ENCODE measurements around the gene MYO6.

The MYO6 gene

DNA sequence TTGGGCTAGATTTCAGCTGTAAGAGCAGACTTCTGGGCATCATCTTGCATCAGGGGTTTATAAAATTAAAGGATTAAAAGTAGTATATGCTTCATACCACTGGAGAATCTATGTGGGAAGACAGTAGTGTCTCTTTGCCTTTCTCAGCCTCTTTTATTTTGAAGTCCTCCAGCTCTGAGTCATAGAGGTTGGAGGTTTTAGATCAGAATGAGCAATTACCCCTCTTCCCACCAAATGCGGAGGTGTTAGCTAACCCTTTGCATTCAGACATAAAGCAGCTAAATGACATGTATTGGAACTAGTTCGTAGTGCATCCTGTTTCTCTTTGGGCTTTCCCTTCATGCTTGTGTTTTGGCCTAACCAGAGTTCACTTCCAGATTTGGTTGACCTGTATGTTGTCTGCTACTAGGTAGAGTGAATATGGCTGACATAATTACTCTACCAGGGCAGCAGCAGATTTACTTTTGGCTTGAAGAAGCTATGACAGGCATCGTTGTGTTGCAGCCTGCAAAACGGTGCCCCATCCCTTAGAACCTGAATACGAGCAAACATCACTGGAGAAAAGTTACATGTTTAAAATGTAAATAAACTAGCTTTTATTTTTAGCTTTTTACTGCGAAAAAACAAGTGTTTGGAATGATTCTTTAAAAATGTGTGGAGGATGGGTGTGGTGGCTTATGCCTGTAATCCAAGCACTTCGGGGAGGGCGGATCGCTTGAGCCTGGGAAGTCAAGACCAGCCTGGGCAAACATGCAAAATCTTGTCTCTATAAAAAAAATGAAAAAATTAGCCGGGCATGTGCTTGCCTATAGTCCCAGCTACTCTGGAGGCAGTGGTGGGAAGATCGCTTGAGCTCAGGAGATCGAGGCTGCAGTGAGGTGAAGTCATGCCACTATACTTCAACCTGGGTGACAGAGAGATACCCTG is 82.2 kb downstream of the MYO6 start:
- no peaks in the 10 kb centered on the region for H3K79me1 ChIP-seq (ENCODE audit: low read depth, low read length)
- H3K36me3 ChIP-seq (replicated peaks in 1 of 2; ENCODE audit: control insufficient read depth in 2 of 2, insufficient read depth in 2 of 2, low read length in 2 of 2) = peaks cover 1 to 27% of the 10 kb centered on the region in 2 donors
- no peak overlapping the region for H4K8ac ChIP-seq (ENCODE audit: low read depth, low read length)

GRCh38 chr6:75834447-75834846 is 85.4 kb downstream of the MYO6 start:
- Histone ChIP-seq H2BK15ac (ENCODE audit: low read length) (no peak overlapping the region), H2BK5ac (ENCODE audit: low read length) (no peak overlapping the region), H2AFZ (ENCODE audit: low read length) (no peak overlapping the region), H4K91ac (ENCODE audit: low read depth, low read length, poor library complexity) (no peak overlapping the region), H3K23ac (ENCODE audit: low read depth, low read length, poor library complexity) (no peak overlapping the region), H3K4me3 (ENCODE audit: low read length in 2 of 2) (no peak overlapping the region), H3K9ac (ENCODE audit: low read depth, low read length, poor library complexity) (no peak overlapping the region), H3K18ac (ENCODE audit: low read length) (no peak overlapping the region), H2AK5ac (ENCODE audit: low read depth, low read length) (no peak overlapping the region), H3K27me3 (ENCODE audit: control insufficient read depth in 3 of 3, insufficient read depth in 3 of 3, low read depth in 1 of 3, low read length in 3 of 3) (no peaks in the 10 kb centered on the region), H3K4me1 (ENCODE audit: control insufficient read depth in 2 of 2, insufficient read depth in 1 of 2, low read depth in 1 of 2, low read length in 2 of 2) (peaks cover 0 to 3% of the 10 kb centered on the region in 2 donors), H3K36me3 (replicated peaks in 1 of 2; ENCODE audit: control insufficient read depth in 2 of 2, insufficient read depth in 2 of 2, low read length in 2 of 2) (peaks cover 1 to 30% of the 10 kb centered on the region in 2 donors), H3K9me3 (replicated peaks in 1 of 2; ENCODE audit: control insufficient read depth in 2 of 2, insufficient read depth in 1 of 2, low read depth in 1 of 2, low read length in 2 of 2) (no peaks in the 10 kb centered on the region), H3K14ac (ENCODE audit: low read length) (no peak overlapping the region), H3K27ac (replicated peaks; ENCODE audit: low read length) (no peak overlapping the region), H3K4me2 (ENCODE audit: insufficient read depth, low read length, poor library complexity, severe bottlenecking) (no peak overlapping the region), H2BK120ac (ENCODE audit: low read depth, low read length) (no peak overlapping the region), H2BK12ac (ENCODE audit: low read length) (no peak overlapping the region), H3K4ac (ENCODE audit: low read length) (no peak overlapping the region), H3K79me1 (ENCODE audit: low read depth, low read length) (no peaks in the 10 kb centered on the region), H4K8ac (ENCODE audit: low read depth, low read length) (no peak overlapping the region)
- no peak for DNase-seq (ENCODE audit: low spot score)

More for the DNA sequence above, 82.2 kb downstream of the MYO6 start:
- H3K23ac ChIP-seq (ENCODE audit: low read depth, low read length, poor library complexity) = no peak overlapping the region
- no peak overlapping the region for H3K4me3 ChIP-seq (ENCODE audit: low read length in 2 of 2)
- H2BK120ac ChIP-seq (ENCODE audit: low read depth, low read length) = no peak overlapping the region
- WGBS, 2 donors (ENCODE audit: extremely low coverage in 2 of 2, insufficient read length in 2 of 2, insufficient replicate concordance in 1 of 2) = no CpG with 5 or more reads among the region's 12 CpGs
- H2BK5ac ChIP-seq (ENCODE audit: low read length) = no peak overlapping the region
- H4K91ac ChIP-seq (ENCODE audit: low read depth, low read length, poor library complexity) = no peak overlapping the region
- H3K4ac ChIP-seq (ENCODE audit: low read length) = no peak overlapping the region
- no peaks in the 10 kb centered on the region for H3K9me3 ChIP-seq (replicated peaks in 1 of 2; ENCODE audit: control insufficient read depth in 2 of 2, insufficient read depth in 1 of 2, low read depth in 1 of 2, low read length in 2 of 2)
- no peak overlapping the region for H3K9ac ChIP-seq (ENCODE audit: low read depth, low read length, poor library complexity)
- H2BK12ac ChIP-seq (ENCODE audit: low read length) = no peak overlapping the region
- H2AK5ac ChIP-seq (ENCODE audit: low read depth, low read length) = no peak overlapping the region
- no peak overlapping the region for H3K14ac ChIP-seq (ENCODE audit: low read length)
- H3K27ac ChIP-seq (replicated peaks; ENCODE audit: low read length) = no peak overlapping the region
- H2AFZ ChIP-seq (ENCODE audit: low read length) = no peak overlapping the region
- no peak overlapping the region for H2BK15ac ChIP-seq (ENCODE audit: low read length)
- no peak for DNase-seq (ENCODE audit: low spot score)
- peaks cover 0 to 3% of the 10 kb centered on the region in 2 donors for H3K4me1 ChIP-seq (ENCODE audit: control insufficient read depth in 2 of 2, insufficient read depth in 1 of 2, low read depth in 1 of 2, low read length in 2 of 2)
- H3K18ac ChIP-seq (ENCODE audit: low read length) = no peak overlapping the region
- no peak overlapping the region for H3K4me2 ChIP-seq (ENCODE audit: insufficient read depth, low read length, poor library complexity, severe bottlenecking)
- H3K27me3 ChIP-seq (ENCODE audit: control insufficient read depth in 3 of 3, insufficient read depth in 3 of 3, low read depth in 1 of 3, low read length in 3 of 3) = no peaks in the 10 kb centered on the region

DNA sequence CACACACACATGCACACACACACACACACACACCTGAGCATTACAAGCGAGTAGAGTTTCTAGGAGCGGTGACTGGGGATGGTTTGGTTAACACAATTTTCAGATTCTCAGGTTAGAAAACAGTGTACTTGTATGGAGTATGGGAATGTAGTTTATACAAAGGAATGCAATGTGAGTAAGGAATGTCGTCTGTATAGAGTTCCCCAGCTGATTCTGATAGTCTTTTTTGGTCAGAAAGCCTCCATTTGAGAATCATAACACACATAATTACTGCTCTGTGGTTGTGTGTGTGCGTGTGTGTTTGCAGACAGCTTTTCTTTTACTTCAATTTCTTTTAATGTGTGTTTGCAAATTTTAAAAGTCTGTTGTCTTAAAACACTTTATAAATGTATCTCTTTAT is 93.2 kb downstream of the MYO6 start:
- H3K9me3 ChIP-seq (replicated peaks in 1 of 2; ENCODE audit: control insufficient read depth in 2 of 2, insufficient read depth in 1 of 2, low read depth in 1 of 2, low read length in 2 of 2) = no peaks in the 10 kb centered on the region
- no peak overlapping the region for H3K23ac ChIP-seq (ENCODE audit: low read depth, low read length, poor library complexity)
- H3K27me3 ChIP-seq (ENCODE audit: control insufficient read depth in 3 of 3, insufficient read depth in 3 of 3, low read depth in 1 of 3, low read length in 3 of 3) = no peaks in the 10 kb centered on the region
- no peak overlapping the region for H3K9ac ChIP-seq (ENCODE audit: low read depth, low read length, poor library complexity)
- H3K79me1 ChIP-seq (ENCODE audit: low read depth, low read length) = no peaks in the 10 kb centered on the region
- H2BK5ac ChIP-seq (ENCODE audit: low read length) = no peak overlapping the region
- H3K27ac ChIP-seq (replicated peaks; ENCODE audit: low read length) = no peak overlapping the region
- peaks cover 0 to 2% of the 10 kb centered on the region in 2 donors for H3K4me1 ChIP-seq (ENCODE audit: control insufficient read depth in 2 of 2, insufficient read depth in 1 of 2, low read depth in 1 of 2, low read length in 2 of 2)
- H2BK12ac ChIP-seq (ENCODE audit: low read length) = no peak overlapping the region
- no peak for DNase-seq (ENCODE audit: low spot score)
- H2BK120ac ChIP-seq (ENCODE audit: low read depth, low read length) = no peak overlapping the region
- no peak overlapping the region for H2BK15ac ChIP-seq (ENCODE audit: low read length)
- no peak overlapping the region for H3K4me3 ChIP-seq (ENCODE audit: low read length in 2 of 2)
- no peak overlapping the region for H3K4me2 ChIP-seq (ENCODE audit: insufficient read depth, low read length, poor library complexity, severe bottlenecking)
- H3K18ac ChIP-seq (ENCODE audit: low read length) = no peak overlapping the region
- H2AFZ ChIP-seq (ENCODE audit: low read length) = no peak overlapping the region
- H4K8ac ChIP-seq (ENCODE audit: low read depth, low read length) = no peak overlapping the region
- H3K4ac ChIP-seq (ENCODE audit: low read length) = no peak overlapping the region
- H4K91ac ChIP-seq (ENCODE audit: low read depth, low read length, poor library complexity) = no peak overlapping the region
- no peak overlapping the region for H2AK5ac ChIP-seq (ENCODE audit: low read depth, low read length)
- no CpG with 5 or more reads among the region's 4 CpGs for WGBS, 2 donors (ENCODE audit: extremely low coverage in 2 of 2, insufficient read length in 2 of 2, insufficient replicate concordance in 1 of 2)
- H3K14ac ChIP-seq (ENCODE audit: low read length) = no peak overlapping the region
- H3K36me3 ChIP-seq (replicated peaks in 1 of 2; ENCODE audit: control insufficient read depth in 2 of 2, insufficient read depth in 2 of 2, low read length in 2 of 2) = peaks cover 0 to 14% of the 10 kb centered on the region in 2 donors

GRCh38 chr6:75842732-75843131 is 93.7 kb downstream of the MYO6 start:
- Histone ChIP-seq H3K4me2 (ENCODE audit: insufficient read depth, low read length, poor library complexity, severe bottlenecking) (no peak overlapping the region), H3K4me1 (ENCODE audit: control insufficient read depth in 2 of 2, insufficient read depth in 1 of 2, low read depth in 1 of 2, low read length in 2 of 2) (peaks cover 0 to 2% of the 10 kb centered on the region in 2 donors), H2AFZ (ENCODE audit: low read length) (no peak overlapping the region), H2BK15ac (ENCODE audit: low read length) (no peak overlapping the region), H3K14ac (ENCODE audit: low read length) (no peak overlapping the region), H4K8ac (ENCODE audit: low read depth, low read length) (no peak overlapping the region), H3K4me3 (ENCODE audit: low read length in 2 of 2) (no peak overlapping the region), H3K36me3 (replicated peaks in 1 of 2; ENCODE audit: control insufficient read depth in 2 of 2, insufficient read depth in 2 of 2, low read length in 2 of 2) (peaks cover 0 to 12% of the 10 kb centered on the region in 2 donors), H3K18ac (ENCODE audit: low read length) (no peak overlapping the region), H3K9ac (ENCODE audit: low read depth, low read length, poor library complexity) (no peak overlapping the region), H3K23ac (ENCODE audit: low read depth, low read length, poor library complexity) (no peak overlapping the region), H4K91ac (ENCODE audit: low read depth, low read length, poor library complexity) (no peak overlapping the region), H3K9me3 (replicated peaks in 1 of 2; ENCODE audit: control insufficient read depth in 2 of 2, insufficient read depth in 1 of 2, low read depth in 1 of 2, low read length in 2 of 2) (no peaks in the 10 kb centered on the region), H3K4ac (ENCODE audit: low read length) (no peak overlapping the region), H2BK5ac (ENCODE audit: low read length) (no peak overlapping the region), H2BK120ac (ENCODE audit: low read depth, low read length) (no peak overlapping the region), H3K27me3 (ENCODE audit: control insufficient read depth in 3 of 3, insufficient read depth in 3 of 3, low read depth in 1 of 3, low read length in 3 of 3) (no peaks in the 10 kb centered on the region), H3K27ac (replicated peaks; ENCODE audit: low read length) (no peak overlapping the region), H2BK12ac (ENCODE audit: low read length) (no peak overlapping the region), H2AK5ac (ENCODE audit: low read depth, low read length) (no peak overlapping the region), H3K79me1 (ENCODE audit: low read depth, low read length) (no peaks in the 10 kb centered on the region)
- no peak for DNase-seq (ENCODE audit: low spot score)
- no CpG with 5 or more reads among the region's 2 CpGs for WGBS, 2 donors (ENCODE audit: extremely low coverage in 2 of 2, insufficient read length in 2 of 2, insufficient replicate concordance in 1 of 2)
